Measurements from ENCODE around the gene AFF1. TPM values are rescaled to one million over a fixed set of nuclear protein-coding genes. Genes with fewer than 3 reads are reported as not detected.
"Not testable (repeated sequence)": the region's sequence is repeated elsewhere in the genome, so short reads cannot be mapped to it uniquely, and the experiment has no call there.

Gene AFF1
- total RNA-seq, 1 donor from 2014 or later: 121 TPM

GRCh38 chr4:87019898-87020297 lies 85.1 kb downstream of the AFF1 start:
- ATAC-seq: no peak
- no peak for DNase-seq (ENCODE audit: low spot score)
- intact Hi-C loops (cut with DNase I): no loop called here

- DNase-seq (ENCODE audit: low spot score): no peak
- no peak for ATAC-seq
- intact Hi-C loops (cut with DNase I): no loop called here
Observed at GRCh38 chr4:87024201-87024600, 89.4 kb downstream of the AFF1 start.

- ATAC-seq: no peak
- intact Hi-C loops (cut with DNase I): no loop called here
- DNase-seq (ENCODE audit: low spot score): no peak
Observed at GRCh38 chr4:87025023-87025613, 90.3 kb downstream of the AFF1 start.

- DNase-seq (ENCODE audit: low spot score) (no peak), ATAC-seq (no peak)
- intact Hi-C loops (cut with DNase I): no loop called here
Observed at GRCh38 chr4:87025614-87026041, 90.8 kb downstream of the AFF1 start.

- intact Hi-C loops (cut with DNase I): no loop called here
- ATAC-seq (no peak), DNase-seq (ENCODE audit: low spot score) (no peak)
Observed at GRCh38 chr4:87026800-87027495, 92.1 kb downstream of the AFF1 start.

GRCh38 chr4:87029356-87029755 lies 94.5 kb downstream of the AFF1 start:
- intact Hi-C loops (cut with DNase I): no loop called here
- ATAC-seq: peak; percentile 85
- no peak for DNase-seq (ENCODE audit: low spot score)

- no peak for DNase-seq (ENCODE audit: low spot score)
- ATAC-seq: peak; percentile 48
- intact Hi-C loops (cut with DNase I): no loop called here
Observed at GRCh38 chr4:87030124-87030523, 95.3 kb downstream of the AFF1 start.

- DNase-seq (ENCODE audit: low spot score) (no peak), ATAC-seq (peak; percentile 42)
- intact Hi-C loops (cut with DNase I): no loop called here
Observed at GRCh38 chr4:87030755-87031441, 96.1 kb downstream of the AFF1 start.

- ATAC-seq: peak; percentile 21
- intact Hi-C loops (cut with DNase I): no loop called here
- no peak for DNase-seq (ENCODE audit: low spot score)
Observed at GRCh38 chr4:87031920-87032319, 97.1 kb downstream of the AFF1 start.

GRCh38 chr4:87032884-87033533 lies 98.2 kb downstream of the AFF1 start:
- ATAC-seq: no peak
- no peak for DNase-seq (ENCODE audit: low spot score)
- intact Hi-C loops (cut with DNase I): no loop called here

- intact Hi-C loops (cut with DNase I): no loop called here
- ATAC-seq (no peak), DNase-seq (ENCODE audit: low spot score) (no peak)
Observed at GRCh38 chr4:87033902-87034301, 99.1 kb downstream of the AFF1 start.

- ATAC-seq (no peak), DNase-seq (ENCODE audit: low spot score) (no peak)
- intact Hi-C loops (cut with DNase I): no loop called here
Observed at GRCh38 chr4:87034527-87034926, 99.7 kb downstream of the AFF1 start.

- intact Hi-C loops (cut with DNase I): no loop called here
- DNase-seq (ENCODE audit: low spot score) (no peak), ATAC-seq (no peak)
Observed at GRCh38 chr4:87035881-87036509, 101.2 kb downstream of the AFF1 start.

- DNase-seq (ENCODE audit: low spot score): no peak
- intact Hi-C loops (cut with DNase I): no loop called here
- no peak for ATAC-seq
Observed at GRCh38 chr4:87036713-87037112, 101.9 kb downstream of the AFF1 start.

GRCh38 chr4:87037171-87037570 lies 102.4 kb downstream of the AFF1 start:
- ATAC-seq; intact Hi-C loops (cut with DNase I); DNase-seq (ENCODE audit: low spot score): not testable (repeated sequence)

- DNase-seq (ENCODE audit: low spot score) (no peak), ATAC-seq (peak; percentile 38)
- intact Hi-C loops (cut with DNase I): no loop called here
Observed at GRCh38 chr4:87037671-87038334, 103.0 kb downstream of the AFF1 start.

GRCh38 chr4:87038837-87039615 lies 104.2 kb downstream of the AFF1 start:
- ATAC-seq (peak; percentile 40), DNase-seq (ENCODE audit: low spot score) (no peak)
- intact Hi-C loops (cut with DNase I): no loop called here

- intact Hi-C loops (cut with DNase I): no loop called here
- ATAC-seq: peak; percentile 29
- no peak for DNase-seq (ENCODE audit: low spot score)
Observed at GRCh38 chr4:87041141-87041540, 106.3 kb downstream of the AFF1 start.
